Liver (tissue), 3 donors: ENCODE data around the gene DLX6.

Experiments
- CTCF ChIP-seq: fragments of 150-350 bp; IDR thresholded peaks from 2 replicates; pipeline ENCODE4 v1.5.1; 2017; ENCODE audit warnings: improper control_type of control experiment, low read depth, low read length; ENCODE audit not compliant: missing input control
- GABPA ChIP-seq, 2 donors: IDR thresholded peaks in 1 of 2; conservative IDR thresholded peaks in 1 of 2; 2 replicates each; pipeline ENCODE4 v1.6.1; 2016; ENCODE audit warnings: antibody characterized with exemption in 2 of 2, mild to moderate bottlenecking in 1 of 2, moderate library complexity in 1 of 2
- JUND ChIP-seq, 2 donors: IDR thresholded peaks; 2 replicates each; pipeline ENCODE4 v1.6.1; 2016; ENCODE audit warnings: antibody characterized with exemption in 2 of 2
- MAX ChIP-seq: IDR thresholded peaks from 2 replicates; pipeline ENCODE4 v1.6.1; 2016; ENCODE audit warnings: antibody characterized with exemption
- RAD21 ChIP-seq, 2 donors: IDR thresholded peaks; 2 replicates each; pipeline ENCODE4 v1.6.1; 2016; ENCODE audit warnings: antibody characterized with exemption in 2 of 2, mild to moderate bottlenecking in 2 of 2
- TF ChIP-seq, protein P1 (sequence below): IDR thresholded peaks from 2 replicates; pipeline ENCODE4 v1.6.1; 2016; ENCODE audit warnings: antibody characterized with exemption
- TF ChIP-seq, protein P2 (sequence below): IDR thresholded peaks from 2 replicates; pipeline ENCODE4 v1.6.1; 2016; ENCODE audit warnings: antibody characterized with exemption, mild to moderate bottlenecking
- donor health status: healthy.
- donor health status: healthy.

DNA sequence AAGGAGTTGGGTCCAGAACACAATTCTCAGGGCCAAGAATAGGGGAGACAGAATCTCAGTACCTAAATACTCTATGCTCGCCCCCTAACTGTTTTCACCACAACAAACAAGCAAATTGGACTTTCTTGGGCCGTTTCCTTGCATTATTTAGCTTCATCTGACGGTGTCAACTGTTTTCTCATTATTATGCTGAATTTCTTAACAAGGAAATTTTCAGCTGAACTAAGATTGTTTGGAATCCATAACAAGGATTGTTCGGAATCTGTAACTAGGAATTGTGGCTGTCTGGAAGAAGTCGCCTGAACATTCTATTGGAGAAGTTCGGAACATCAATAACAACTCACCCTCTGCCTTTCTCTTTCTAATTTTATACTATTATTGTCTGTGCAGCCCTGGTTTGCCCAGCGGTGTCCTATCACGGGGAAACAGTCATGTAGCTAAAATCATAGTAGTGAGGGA, 15.5 kb upstream of the DLX6 start:
- TF ChIP-seq CTCF (no peak), JUND (IDR thresholded peaks at IDR 0.05) (no peak), RAD21 (IDR thresholded peaks at IDR 0.05) (no peak), MAX (no peak), GABPA (IDR thresholded peaks at IDR 0.05 in 1 of 2, conservative IDR thresholded peaks at IDR 0.05 in 1 of 2) (no peak)
- TF ChIP-seq, protein P1, sequence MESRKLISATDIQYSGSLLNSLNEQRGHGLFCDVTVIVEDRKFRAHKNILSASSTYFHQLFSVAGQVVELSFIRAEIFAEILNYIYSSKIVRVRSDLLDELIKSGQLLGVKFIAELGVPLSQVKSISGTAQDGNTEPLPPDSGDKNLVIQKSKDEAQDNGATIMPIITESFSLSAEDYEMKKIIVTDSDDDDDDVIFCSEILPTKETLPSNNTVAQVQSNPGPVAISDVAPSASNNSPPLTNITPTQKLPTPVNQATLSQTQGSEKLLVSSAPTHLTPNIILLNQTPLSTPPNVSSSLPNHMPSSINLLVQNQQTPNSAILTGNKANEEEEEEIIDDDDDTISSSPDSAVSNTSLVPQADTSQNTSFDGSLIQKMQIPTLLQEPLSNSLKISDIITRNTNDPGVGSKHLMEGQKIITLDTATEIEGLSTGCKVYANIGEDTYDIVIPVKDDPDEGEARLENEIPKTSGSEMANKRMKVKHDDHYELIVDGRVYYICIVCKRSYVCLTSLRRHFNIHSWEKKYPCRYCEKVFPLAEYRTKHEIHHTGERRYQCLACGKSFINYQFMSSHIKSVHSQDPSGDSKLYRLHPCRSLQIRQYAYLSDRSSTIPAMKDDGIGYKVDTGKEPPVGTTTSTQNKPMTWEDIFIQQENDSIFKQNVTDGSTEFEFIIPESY, result no peak
- TF ChIP-seq, protein P2, sequence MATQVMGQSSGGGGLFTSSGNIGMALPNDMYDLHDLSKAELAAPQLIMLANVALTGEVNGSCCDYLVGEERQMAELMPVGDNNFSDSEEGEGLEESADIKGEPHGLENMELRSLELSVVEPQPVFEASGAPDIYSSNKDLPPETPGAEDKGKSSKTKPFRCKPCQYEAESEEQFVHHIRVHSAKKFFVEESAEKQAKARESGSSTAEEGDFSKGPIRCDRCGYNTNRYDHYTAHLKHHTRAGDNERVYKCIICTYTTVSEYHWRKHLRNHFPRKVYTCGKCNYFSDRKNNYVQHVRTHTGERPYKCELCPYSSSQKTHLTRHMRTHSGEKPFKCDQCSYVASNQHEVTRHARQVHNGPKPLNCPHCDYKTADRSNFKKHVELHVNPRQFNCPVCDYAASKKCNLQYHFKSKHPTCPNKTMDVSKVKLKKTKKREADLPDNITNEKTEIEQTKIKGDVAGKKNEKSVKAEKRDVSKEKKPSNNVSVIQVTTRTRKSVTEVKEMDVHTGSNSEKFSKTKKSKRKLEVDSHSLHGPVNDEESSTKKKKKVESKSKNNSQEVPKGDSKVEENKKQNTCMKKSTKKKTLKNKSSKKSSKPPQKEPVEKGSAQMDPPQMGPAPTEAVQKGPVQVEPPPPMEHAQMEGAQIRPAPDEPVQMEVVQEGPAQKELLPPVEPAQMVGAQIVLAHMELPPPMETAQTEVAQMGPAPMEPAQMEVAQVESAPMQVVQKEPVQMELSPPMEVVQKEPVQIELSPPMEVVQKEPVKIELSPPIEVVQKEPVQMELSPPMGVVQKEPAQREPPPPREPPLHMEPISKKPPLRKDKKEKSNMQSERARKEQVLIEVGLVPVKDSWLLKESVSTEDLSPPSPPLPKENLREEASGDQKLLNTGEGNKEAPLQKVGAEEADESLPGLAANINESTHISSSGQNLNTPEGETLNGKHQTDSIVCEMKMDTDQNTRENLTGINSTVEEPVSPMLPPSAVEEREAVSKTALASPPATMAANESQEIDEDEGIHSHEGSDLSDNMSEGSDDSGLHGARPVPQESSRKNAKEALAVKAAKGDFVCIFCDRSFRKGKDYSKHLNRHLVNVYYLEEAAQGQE, result no peak
